Jurkat, Clone E6-1 (cell line): ENCODE measurements around the gene GPT2.

Experiments used
- DNase-seq: peaks from one replicate; pipeline ENCODE4 v3.0.0-alpha.2; 2011; ENCODE audit warnings: low read depth, low spot score
- H3K4me3 ChIP-seq: 2 replicates; pipeline ENCODE4 v1.5.1; 2011; ENCODE audit warnings: mild to moderate bottlenecking, low read length, control low read depth, moderate library complexity

GPT2 gene

GRCh38 chr16:46894036-46894672, 10.0 kb downstream of the GPT2 start:
- no peak overlapping the region for H3K4me3 ChIP-seq
- no peak for DNase-seq

GRCh38 chr16:46895399-46896313, 11.5 kb downstream of the GPT2 start:
- no peak overlapping the region for H3K4me3 ChIP-seq
- DNase-seq: no peak

GRCh38 chr16:46896314-46896968, 12.3 kb downstream of the GPT2 start:
- DNase-seq: no peak
- H3K4me3 ChIP-seq: no peak overlapping the region

- DNase-seq: no peak
- no peak overlapping the region for H3K4me3 ChIP-seq
Observed at GRCh38 chr16:46897471-46897870, 13.3 kb downstream of the GPT2 start.

GRCh38 chr16:46898006-46898405, 13.8 kb downstream of the GPT2 start:
- peak; percentile 9 for DNase-seq
- no peak overlapping the region for H3K4me3 ChIP-seq

GRCh38 chr16:46899443-46900143, 15.4 kb downstream of the GPT2 start:
- no peak overlapping the region for H3K4me3 ChIP-seq
- DNase-seq: no peak

GRCh38 chr16:46900455-46901235, 16.5 kb downstream of the GPT2 start:
- DNase-seq: no peak
- no peak overlapping the region for H3K4me3 ChIP-seq

GRCh38 chr16:46901709-46902108, 17.5 kb downstream of the GPT2 start:
- no peak overlapping the region for H3K4me3 ChIP-seq
- DNase-seq: no peak

- no peak overlapping the region for H3K4me3 ChIP-seq
- DNase-seq: no peak
Observed at GRCh38 chr16:46903255-46903905, 19.2 kb downstream of the GPT2 start.

GRCh38 chr16:46904471-46904870, 20.3 kb downstream of the GPT2 start:
- H3K4me3 ChIP-seq: no peak overlapping the region
- no peak for DNase-seq

GRCh38 chr16:46906360-46907060, 22.3 kb downstream of the GPT2 start:
- no peak for DNase-seq

GRCh38 chr16:46907061-46907774, 23.1 kb downstream of the GPT2 start:
- DNase-seq: no peak

More at GRCh38 chr16:46906360-46907060, 22.3 kb downstream of the GPT2 start:
- H3K4me3 ChIP-seq: no peak overlapping the region

GRCh38 chr16:46908540-46909372, 24.6 kb downstream of the GPT2 start:
- peak; percentile 48 for DNase-seq

More at GRCh38 chr16:46907061-46907774, 23.1 kb downstream of the GPT2 start:
- no peak overlapping the region for H3K4me3 ChIP-seq

GRCh38 chr16:46911038-46911437, 26.9 kb downstream of the GPT2 start:
- no peak for DNase-seq
- no peak overlapping the region for H3K4me3 ChIP-seq

More at GRCh38 chr16:46908540-46909372, 24.6 kb downstream of the GPT2 start:
- H3K4me3 ChIP-seq: no peak overlapping the region

- no peak overlapping the region for H3K4me3 ChIP-seq
- no peak for DNase-seq
Observed at GRCh38 chr16:46911650-46912049, 27.5 kb downstream of the GPT2 start.

- no peak for DNase-seq
- no peak overlapping the region for H3K4me3 ChIP-seq
Observed at GRCh38 chr16:46914556-46915201, 30.5 kb downstream of the GPT2 start.
